Superior temporal gyrus (tissue), 1 donor: Measurements from ENCODE around the gene C1QL2.

Experiments
- DNase-seq: peaks from one replicate; pipeline ENCODE4 v3.0.0-alpha.2; 2016; ENCODE audit errors: extremely low spot score

The C1QL2 gene

GRCh38 chr2:119106301-119106897, 52.2 kb downstream of the C1QL2 start:
- no peak for DNase-seq
